Measurements from ENCODE around the gene DKK1. TPM values are rescaled to one million over a fixed set of nuclear protein-coding genes. Genes with fewer than 3 reads are reported as not detected.

The DKK1 gene
- total and polyA plus RNA-seq, 5 donors, result 0.18 TPM; not detected in 4

DNA sequence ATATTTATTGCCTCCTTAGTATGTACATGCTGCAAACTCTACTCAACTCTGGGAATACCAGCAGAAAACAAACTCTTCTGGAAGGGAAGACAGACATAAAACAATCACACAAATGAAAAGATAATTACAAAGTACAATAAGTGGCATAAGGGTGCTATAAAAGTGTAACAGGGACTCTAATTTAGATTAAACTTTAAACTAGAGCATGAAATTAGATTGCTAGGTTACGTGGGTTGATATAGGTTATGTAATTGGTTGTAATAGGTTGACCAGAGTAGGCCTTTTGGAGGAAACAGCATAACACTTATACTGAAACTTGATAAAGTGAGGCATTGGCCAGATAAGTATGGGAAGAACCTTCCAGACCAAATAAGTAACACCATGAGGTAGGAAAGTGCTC, 26.2 kb upstream of the DKK1 start:
- no peak for ATAC-seq
- intact Hi-C loops (cut with DNase I), result no loop called here
- H3K27me3 ChIP-seq (ENCODE audit: control insufficient read depth, insufficient read depth), result no peaks in the 10 kb centered on the region

GRCh38 chr10:52297747-52298146, 16.3 kb upstream of the DKK1 start:
- 79% methylated on average over 4 of the region's 4 CpGs for WGBS
- Histone ChIP-seq H3K9me3 (ENCODE audit: control insufficient read depth, low read length) (no peaks in the 10 kb centered on the region), H3K4me1 (ENCODE audit: control insufficient read depth, insufficient read depth, low read length) (no peaks in the 10 kb centered on the region), H3K27me3 (ENCODE audit: control insufficient read depth, insufficient read depth) (no peaks in the 10 kb centered on the region), H3K4me3 (ENCODE audit: low read length) (no peak overlapping the region), H3K27ac (ENCODE audit: low read length) (no peak overlapping the region)
- ATAC-seq, result no peak
- no peak for DNase-seq
- intact Hi-C loops (cut with DNase I), result no loop called here

More for the DNA sequence above, 26.2 kb upstream of the DKK1 start:
- no peak overlapping the region for H3K4me3 ChIP-seq (ENCODE audit: low read length)
- H3K9me3 ChIP-seq (ENCODE audit: control insufficient read depth, low read length), result no peaks in the 10 kb centered on the region
- no peak overlapping the region for H3K27ac ChIP-seq (ENCODE audit: low read length)
- no peak for DNase-seq
- no peaks in the 10 kb centered on the region for H3K4me1 ChIP-seq (ENCODE audit: control insufficient read depth, insufficient read depth, low read length)
- 91% methylated on average over 1 of the region's 1 CpG for WGBS

DNA sequence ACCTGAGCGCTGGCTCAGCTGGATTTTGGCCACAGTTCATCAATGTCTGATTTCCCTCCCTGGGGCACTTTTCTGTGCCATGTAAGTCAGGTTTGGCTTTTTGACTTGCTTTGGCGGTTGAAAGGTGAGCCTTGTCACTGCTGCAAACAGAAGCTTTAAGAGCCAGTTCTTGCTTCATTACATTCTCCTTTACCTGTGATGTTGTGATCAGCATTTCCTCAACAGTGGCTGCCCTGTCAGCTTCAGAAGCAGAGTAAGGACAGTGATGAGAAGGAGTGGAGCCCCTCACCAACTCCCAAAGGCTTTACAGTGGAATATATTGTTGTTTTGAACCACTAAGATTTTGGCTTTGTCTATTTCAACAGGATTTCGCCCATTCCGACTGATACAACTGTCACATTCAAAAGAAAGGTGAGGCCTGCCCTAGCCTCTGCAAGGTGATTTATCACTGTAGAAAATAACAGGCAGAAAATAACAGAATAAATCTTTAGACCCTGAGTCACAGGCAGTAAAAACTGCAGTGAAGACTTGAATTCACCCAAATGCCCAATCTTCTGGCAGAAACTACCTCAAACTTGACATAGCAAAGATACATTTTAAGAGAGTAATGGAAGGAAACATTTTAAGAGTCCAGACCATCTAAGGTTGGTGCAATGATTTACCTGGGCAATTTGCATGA, 13.3 kb upstream of the DKK1 start:
- H3K27me3 ChIP-seq (ENCODE audit: control insufficient read depth, insufficient read depth), result no peaks in the 10 kb centered on the region
- H3K9me3 ChIP-seq (ENCODE audit: control insufficient read depth, low read length), result no peaks in the 10 kb centered on the region
- H3K4me3 ChIP-seq (ENCODE audit: low read length), result no peak overlapping the region
- no peak for ATAC-seq
- intact Hi-C loops (cut with DNase I), result no loop called here
- H3K27ac ChIP-seq (ENCODE audit: low read length), result no peak overlapping the region
- 79% methylated on average over 4 of the region's 4 CpGs for WGBS
- no peak for DNase-seq
- no peaks in the 10 kb centered on the region for H3K4me1 ChIP-seq (ENCODE audit: control insufficient read depth, insufficient read depth, low read length)

DNA sequence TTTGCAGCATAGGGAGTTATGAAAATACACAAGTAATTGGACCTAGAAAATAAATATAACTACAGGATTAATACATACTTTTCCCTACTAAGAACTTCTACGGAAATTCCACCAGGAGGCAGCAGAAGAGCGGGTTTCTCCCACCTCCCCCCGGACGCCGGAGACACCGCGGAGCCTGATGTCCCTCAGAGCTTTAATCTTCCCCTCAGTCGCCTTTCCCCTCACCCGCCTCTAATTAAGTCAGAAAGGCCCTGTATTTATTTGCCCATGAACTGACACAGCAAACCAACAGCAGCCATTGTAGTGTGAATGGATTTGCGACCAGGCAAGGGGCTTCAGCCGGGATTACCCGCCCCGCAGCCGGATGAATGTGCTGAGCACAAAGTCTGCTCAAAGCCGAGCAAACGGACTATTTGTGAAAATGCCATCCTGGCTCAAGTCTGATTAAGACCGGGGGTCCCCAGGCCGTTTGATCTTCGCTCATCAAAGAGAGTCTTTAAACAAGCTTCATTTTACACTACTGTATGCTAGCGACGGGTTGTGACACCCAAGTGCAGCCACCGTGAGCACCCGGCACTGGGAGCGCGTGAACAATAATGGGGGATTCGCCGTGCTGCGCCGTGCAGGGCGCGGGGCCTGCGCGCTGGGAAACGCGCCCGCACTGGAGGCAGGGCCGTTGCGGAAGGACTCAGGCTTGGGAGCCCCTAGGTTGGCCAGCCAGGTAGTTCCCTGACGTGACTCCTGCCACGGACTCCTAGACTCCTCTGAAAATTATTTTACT, 5.6 kb upstream of the DKK1 start:
- DNase-seq (peak; percentile 70 to 78 (median 72)), ATAC-seq (peak; percentile 94 to 95)
- Histone ChIP-seq H3K4me1 (ENCODE audit: control insufficient read depth, insufficient read depth, low read length) (no peaks in the 10 kb centered on the region), H3K27ac (ENCODE audit: low read length) (no peak overlapping the region), H3K27me3 (ENCODE audit: control insufficient read depth, insufficient read depth) (no peaks in the 10 kb centered on the region), H3K4me3 (ENCODE audit: low read length) (peak overlapping the region; percentile 74), H3K9me3 (ENCODE audit: control insufficient read depth, low read length) (no peaks in the 10 kb centered on the region)
- intact Hi-C loops (cut with DNase I), result loop anchor here (2.0 to 5.0 kb wide), 2 partner anchors 179 to 180 kb away; no protein-coding TSS in a partner anchor
- 3% methylated on average over 40 of the region's 40 CpGs for WGBS

- peak overlapping the region; percentile 57 for H3K4me3 ChIP-seq (ENCODE audit: low read length)
- WGBS, result 21% methylated on average over 3 of the region's 3 CpGs
- intact Hi-C loops (cut with DNase I), result loop anchor here in 2 of 4 donors (10.0 kb wide), 1 partner anchor 342 kb away; no protein-coding TSS in a partner anchor
- H3K4me1 ChIP-seq (ENCODE audit: control insufficient read depth, insufficient read depth, low read length), result no peaks in the 10 kb centered on the region
- no peaks in the 10 kb centered on the region for H3K27me3 ChIP-seq (ENCODE audit: control insufficient read depth, insufficient read depth)
- H3K27ac ChIP-seq (ENCODE audit: low read length), result no peak overlapping the region
- no peak for DNase-seq
- H3K9me3 ChIP-seq (ENCODE audit: control insufficient read depth, low read length), result no peaks in the 10 kb centered on the region
- no peak for ATAC-seq
These were observed 1.2 kb upstream of the DKK1 start for GRCh38 chr10:52312942-52313255.

GRCh38 chr10:52313256-52313932, 687 bp upstream of the DKK1 start:
- no peak for ATAC-seq
- no peak overlapping the region for H3K27ac ChIP-seq (ENCODE audit: low read length)
- WGBS, result 4% methylated on average over 26 of the region's 26 CpGs
- no peaks in the 10 kb centered on the region for H3K4me1 ChIP-seq (ENCODE audit: control insufficient read depth, insufficient read depth, low read length)
- peak overlapping the region; percentile 57 for H3K4me3 ChIP-seq (ENCODE audit: low read length)
- DNase-seq, result no peak
- no peaks in the 10 kb centered on the region for H3K9me3 ChIP-seq (ENCODE audit: control insufficient read depth, low read length)
- intact Hi-C loops (cut with DNase I), result loop anchor here in 2 of 4 donors (10.0 kb wide), 1 partner anchor 341 kb away; no protein-coding TSS in a partner anchor
- H3K27me3 ChIP-seq (ENCODE audit: control insufficient read depth, insufficient read depth), result no peaks in the 10 kb centered on the region

GRCh38 chr10:52314822-52315552, 906 bp downstream of the DKK1 start:
- H3K4me3 ChIP-seq (ENCODE audit: low read length), result peak overlapping the region; percentile 57
- H3K27me3 ChIP-seq (ENCODE audit: control insufficient read depth, insufficient read depth), result no peaks in the 10 kb centered on the region
- WGBS, result 9% methylated on average over 36 of the region's 36 CpGs
- peak; percentile 52 to 58 for ATAC-seq
- H3K4me1 ChIP-seq (ENCODE audit: control insufficient read depth, insufficient read depth, low read length), result no peaks in the 10 kb centered on the region
- peak; percentile 14 to 50 (median 41) for DNase-seq
- no peak overlapping the region for H3K27ac ChIP-seq (ENCODE audit: low read length)
- intact Hi-C loops (cut with DNase I), result loop anchor here in 2 of 4 donors (10.0 kb wide), 1 partner anchor 340 kb away; no protein-coding TSS in a partner anchor
- H3K9me3 ChIP-seq (ENCODE audit: control insufficient read depth, low read length), result no peaks in the 10 kb centered on the region

GRCh38 chr10:52316001-52316400, 1.9 kb downstream of the DKK1 start:
- no peak overlapping the region for H3K4me3 ChIP-seq (ENCODE audit: low read length)
- no peaks in the 10 kb centered on the region for H3K4me1 ChIP-seq (ENCODE audit: control insufficient read depth, insufficient read depth, low read length)
- intact Hi-C loops (cut with DNase I), result loop anchor here in 2 of 4 donors (10.0 kb wide), 1 partner anchor 339 kb away; no protein-coding TSS in a partner anchor
- ATAC-seq (no peak), DNase-seq (no peak)
- WGBS, result 51% methylated on average over 1 of the region's 1 CpG
- no peak overlapping the region for H3K27ac ChIP-seq (ENCODE audit: low read length)
- H3K27me3 ChIP-seq (ENCODE audit: control insufficient read depth, insufficient read depth), result no peaks in the 10 kb centered on the region
- no peaks in the 10 kb centered on the region for H3K9me3 ChIP-seq (ENCODE audit: control insufficient read depth, low read length)

DNA sequence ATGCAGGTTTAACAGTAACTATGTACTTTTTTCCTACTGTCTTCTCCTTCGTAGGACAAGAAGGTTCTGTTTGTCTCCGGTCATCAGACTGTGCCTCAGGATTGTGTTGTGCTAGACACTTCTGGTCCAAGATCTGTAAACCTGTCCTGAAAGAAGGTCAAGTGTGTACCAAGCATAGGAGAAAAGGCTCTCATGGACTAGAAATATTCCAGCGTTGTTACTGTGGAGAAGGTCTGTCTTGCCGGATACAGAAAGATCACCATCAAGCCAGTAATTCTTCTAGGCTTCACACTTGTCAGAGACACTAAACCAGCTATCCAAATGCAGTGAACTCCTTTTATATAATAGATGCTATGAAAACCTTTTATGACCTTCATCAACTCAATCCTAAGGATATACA, 2.4 kb downstream of the DKK1 start:
- Histone ChIP-seq H3K9me3 (ENCODE audit: control insufficient read depth, low read length) (no peaks in the 10 kb centered on the region), H3K4me1 (ENCODE audit: control insufficient read depth, insufficient read depth, low read length) (no peaks in the 10 kb centered on the region), H3K27me3 (ENCODE audit: control insufficient read depth, insufficient read depth) (no peaks in the 10 kb centered on the region), H3K4me3 (ENCODE audit: low read length) (no peak overlapping the region), H3K27ac (ENCODE audit: low read length) (no peak overlapping the region)
- DNase-seq (no peak), ATAC-seq (no peak)
- WGBS, result 88% methylated on average over 4 of the region's 4 CpGs
- intact Hi-C loops (cut with DNase I), result loop anchor here in 2 of 4 donors (10.0 kb wide), 1 partner anchor 338 kb away; no protein-coding TSS in a partner anchor

DNA sequence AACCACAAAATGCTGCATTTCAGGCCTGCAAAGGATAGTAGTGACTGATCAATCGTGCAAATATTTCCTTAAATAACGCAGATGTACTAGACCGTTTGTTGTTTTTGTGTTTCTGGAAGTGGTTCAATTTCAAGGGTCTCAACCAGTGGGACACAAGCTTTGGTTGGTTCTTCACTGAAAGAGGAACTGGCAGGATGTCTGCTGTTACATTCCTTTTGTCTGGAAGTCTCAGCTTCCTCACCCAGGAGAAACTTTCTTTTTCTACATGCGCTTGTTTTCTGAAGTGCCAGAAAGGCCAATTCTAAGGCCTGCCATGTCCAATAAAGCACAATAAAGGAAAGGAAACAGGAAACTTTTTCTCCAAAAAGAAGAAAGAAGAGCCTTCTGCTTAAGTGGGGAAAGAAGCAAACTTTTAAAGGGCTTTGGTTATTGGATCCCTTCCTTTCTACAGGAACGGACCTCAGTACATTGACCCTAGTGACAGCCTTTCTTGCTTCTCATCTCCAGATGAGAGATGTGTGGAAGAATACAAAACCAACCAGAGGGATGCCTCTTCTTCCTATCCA, 4.1 kb downstream of the DKK1 start:
- Histone ChIP-seq H3K4me3 (ENCODE audit: low read length) (no peak overlapping the region), H3K4me1 (ENCODE audit: control insufficient read depth, insufficient read depth, low read length) (no peaks in the 10 kb centered on the region), H3K27me3 (ENCODE audit: control insufficient read depth, insufficient read depth) (no peaks in the 10 kb centered on the region), H3K27ac (ENCODE audit: low read length) (no peak overlapping the region), H3K9me3 (ENCODE audit: control insufficient read depth, low read length) (no peaks in the 10 kb centered on the region)
- intact Hi-C loops (cut with DNase I), result loop anchor here in 2 of 4 donors (10.0 kb wide), 1 partner anchor 337 kb away; no protein-coding TSS in a partner anchor
- DNase-seq, result no peak
- ATAC-seq, result no peak
- 63% methylated on average over 5 of the region's 5 CpGs for WGBS

All from right cardiac atrium (tissue), 5 donors.